ENCODE results near the gene ICA1.

- TF ChIP-seq BRF2 (CRISPR knock-in tag; IDR thresholded peaks at IDR 0.05) (no peak), IRF1 (CRISPR knock-in tag; IDR thresholded peaks at IDR 0.05; ENCODE audit: low read depth) (no peak), FOSL1 (CRISPR knock-in tag; IDR thresholded peaks at IDR 0.05; ENCODE audit: borderline replicate concordance) (no peak), BCLAF1 (IDR thresholded peaks at IDR 0.05) (no peak), POLR2A (IDR thresholded peaks at IDR 0.05; ENCODE audit: insufficient read depth in 1 of 2, low read depth in 2 of 2, low read length in 2 of 2) (no peak), NCOA2 (CRISPR knock-in tag; IDR thresholded peaks at IDR 0.05) (no peak), ARNT (IDR thresholded peaks at IDR 0.05) (no peak)
- TF ChIP-seq, protein P1, sequence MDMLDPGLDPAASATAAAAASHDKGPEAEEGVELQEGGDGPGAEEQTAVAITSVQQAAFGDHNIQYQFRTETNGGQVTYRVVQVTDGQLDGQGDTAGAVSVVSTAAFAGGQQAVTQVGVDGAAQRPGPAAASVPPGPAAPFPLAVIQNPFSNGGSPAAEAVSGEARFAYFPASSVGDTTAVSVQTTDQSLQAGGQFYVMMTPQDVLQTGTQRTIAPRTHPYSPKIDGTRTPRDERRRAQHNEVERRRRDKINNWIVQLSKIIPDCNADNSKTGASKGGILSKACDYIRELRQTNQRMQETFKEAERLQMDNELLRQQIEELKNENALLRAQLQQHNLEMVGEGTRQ (IDR thresholded peaks at IDR 0.05; ENCODE audit: low read depth, low read length), result no peak
- TF ChIP-seq, protein P1 (CRISPR knock-in tag; IDR thresholded peaks at IDR 0.05; ENCODE audit: borderline replicate concordance), result no peak
- TF ChIP-seq, protein P2, sequence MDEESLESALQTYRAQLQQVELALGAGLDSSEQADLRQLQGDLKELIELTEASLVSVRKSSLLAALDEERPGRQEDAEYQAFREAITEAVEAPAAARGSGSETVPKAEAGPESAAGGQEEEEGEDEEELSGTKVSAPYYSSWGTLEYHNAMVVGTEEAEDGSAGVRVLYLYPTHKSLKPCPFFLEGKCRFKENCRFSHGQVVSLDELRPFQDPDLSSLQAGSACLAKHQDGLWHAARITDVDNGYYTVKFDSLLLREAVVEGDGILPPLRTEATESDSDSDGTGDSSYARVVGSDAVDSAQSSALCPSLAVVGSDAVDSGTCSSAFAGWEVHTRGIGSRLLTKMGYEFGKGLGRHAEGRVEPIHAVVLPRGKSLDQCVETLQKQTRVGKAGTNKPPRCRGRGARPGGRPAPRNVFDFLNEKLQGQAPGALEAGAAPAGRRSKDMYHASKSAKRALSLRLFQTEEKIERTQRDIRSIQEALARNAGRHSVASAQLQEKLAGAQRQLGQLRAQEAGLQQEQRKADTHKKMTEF (CRISPR knock-in tag; IDR thresholded peaks at IDR 0.05), result no peak
- TF ChIP-seq, protein P3, sequence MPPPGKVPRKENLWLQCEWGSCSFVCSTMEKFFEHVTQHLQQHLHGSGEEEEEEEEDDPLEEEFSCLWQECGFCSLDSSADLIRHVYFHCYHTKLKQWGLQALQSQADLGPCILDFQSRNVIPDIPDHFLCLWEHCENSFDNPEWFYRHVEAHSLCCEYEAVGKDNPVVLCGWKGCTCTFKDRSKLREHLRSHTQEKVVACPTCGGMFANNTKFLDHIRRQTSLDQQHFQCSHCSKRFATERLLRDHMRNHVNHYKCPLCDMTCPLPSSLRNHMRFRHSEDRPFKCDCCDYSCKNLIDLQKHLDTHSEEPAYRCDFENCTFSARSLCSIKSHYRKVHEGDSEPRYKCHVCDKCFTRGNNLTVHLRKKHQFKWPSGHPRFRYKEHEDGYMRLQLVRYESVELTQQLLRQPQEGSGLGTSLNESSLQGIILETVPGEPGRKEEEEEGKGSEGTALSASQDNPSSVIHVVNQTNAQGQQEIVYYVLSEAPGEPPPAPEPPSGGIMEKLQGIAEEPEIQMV (CRISPR knock-in tag; IDR thresholded peaks at IDR 0.05; ENCODE audit: low read depth), result no peak
- TF ChIP-seq, protein P4, sequence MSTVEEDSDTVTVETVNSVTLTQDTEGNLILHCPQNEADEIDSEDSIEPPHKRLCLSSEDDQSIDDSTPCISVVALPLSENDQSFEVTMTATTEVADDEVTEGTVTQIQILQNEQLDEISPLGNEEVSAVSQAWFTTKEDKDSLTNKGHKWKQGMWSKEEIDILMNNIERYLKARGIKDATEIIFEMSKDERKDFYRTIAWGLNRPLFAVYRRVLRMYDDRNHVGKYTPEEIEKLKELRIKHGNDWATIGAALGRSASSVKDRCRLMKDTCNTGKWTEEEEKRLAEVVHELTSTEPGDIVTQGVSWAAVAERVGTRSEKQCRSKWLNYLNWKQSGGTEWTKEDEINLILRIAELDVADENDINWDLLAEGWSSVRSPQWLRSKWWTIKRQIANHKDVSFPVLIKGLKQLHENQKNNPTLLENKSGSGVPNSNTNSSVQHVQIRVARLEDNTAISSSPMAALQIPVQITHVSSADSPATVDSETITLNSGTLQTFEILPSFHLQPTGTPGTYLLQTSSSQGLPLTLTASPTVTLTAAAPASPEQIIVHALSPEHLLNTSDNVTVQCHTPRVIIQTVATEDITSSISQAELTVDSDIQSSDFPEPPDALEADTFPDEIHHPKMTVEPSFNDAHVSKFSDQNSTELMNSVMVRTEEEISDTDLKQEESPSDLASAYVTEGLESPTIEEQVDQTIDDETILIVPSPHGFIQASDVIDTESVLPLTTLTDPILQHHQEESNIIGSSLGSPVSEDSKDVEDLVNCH (CRISPR knock-in tag; IDR thresholded peaks at IDR 0.05), result no peak
- TF ChIP-seq, protein P5, sequence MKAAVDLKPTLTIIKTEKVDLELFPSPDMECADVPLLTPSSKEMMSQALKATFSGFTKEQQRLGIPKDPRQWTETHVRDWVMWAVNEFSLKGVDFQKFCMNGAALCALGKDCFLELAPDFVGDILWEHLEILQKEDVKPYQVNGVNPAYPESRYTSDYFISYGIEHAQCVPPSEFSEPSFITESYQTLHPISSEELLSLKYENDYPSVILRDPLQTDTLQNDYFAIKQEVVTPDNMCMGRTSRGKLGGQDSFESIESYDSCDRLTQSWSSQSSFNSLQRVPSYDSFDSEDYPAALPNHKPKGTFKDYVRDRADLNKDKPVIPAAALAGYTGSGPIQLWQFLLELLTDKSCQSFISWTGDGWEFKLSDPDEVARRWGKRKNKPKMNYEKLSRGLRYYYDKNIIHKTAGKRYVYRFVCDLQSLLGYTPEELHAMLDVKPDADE (CRISPR knock-in tag; IDR thresholded peaks at IDR 0.05), result no peak
- TF ChIP-seq, protein P6, sequence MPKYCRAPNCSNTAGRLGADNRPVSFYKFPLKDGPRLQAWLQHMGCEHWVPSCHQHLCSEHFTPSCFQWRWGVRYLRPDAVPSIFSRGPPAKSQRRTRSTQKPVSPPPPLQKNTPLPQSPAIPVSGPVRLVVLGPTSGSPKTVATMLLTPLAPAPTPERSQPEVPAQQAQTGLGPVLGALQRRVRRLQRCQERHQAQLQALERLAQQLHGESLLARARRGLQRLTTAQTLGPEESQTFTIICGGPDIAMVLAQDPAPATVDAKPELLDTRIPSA (CRISPR knock-in tag; IDR thresholded peaks at IDR 0.05; ENCODE audit: borderline replicate concordance), result no peak
Measured at GRCh38 chr7:8189625-8190024, 72.3 kb downstream of the ICA1 start.
